KMS-11 (cell line): ENCODE results near the gene SLC25A18.

ENCODE experiments used
- H2AFZ ChIP-seq: fragments of 200-600 bp; sonication (generic); 2 replicates; pipeline ENCODE4 v1.6.1; 2016; ENCODE audit warnings: antibody characterized with exemption, mixed run types, low read depth
- H3K27ac ChIP-seq: fragments of 200-600 bp; sonication (generic); 2 replicates; pipeline ENCODE4 v1.6.1; 2016; ENCODE audit warnings: mild to moderate bottlenecking, mixed run types
- H3K27me3 ChIP-seq: fragments of 200-600 bp; sonication (generic); 2 replicates; pipeline ENCODE4 v1.6.1; 2017; ENCODE audit warnings: mild to moderate bottlenecking, low read depth, mixed run types, moderate library complexity; ENCODE audit not compliant: insufficient read depth
- H3K36me3 ChIP-seq: fragments of 200-600 bp; sonication (generic); 2 replicates; pipeline ENCODE4 v1.6.1; 2017; ENCODE audit warnings: mild to moderate bottlenecking, mixed run types; ENCODE audit not compliant: insufficient read depth
- H3K4me1 ChIP-seq: fragments of 200-600 bp; sonication (generic); 2 replicates; pipeline ENCODE4 v1.6.1; 2016; ENCODE audit warnings: mild to moderate bottlenecking, low read depth, mixed run types; ENCODE audit not compliant: poor library complexity, severe bottlenecking
- H3K4me2 ChIP-seq: fragments of 200-600 bp; sonication (generic); 2 replicates; pipeline ENCODE4 v1.7.0; 2016; ENCODE audit warnings: mild to moderate bottlenecking, mixed run types
- H3K4me3 ChIP-seq: fragments of 200-600 bp; sonication (generic); IDR thresholded peaks from 2 replicates; pipeline ENCODE4 v1.6.1; 2017; ENCODE audit warnings: low read depth, low read length, mixed read lengths; ENCODE audit not compliant: insufficient read depth
- H3K79me2 ChIP-seq: fragments of 200-600 bp; sonication (generic); 2 replicates; pipeline ENCODE4 v1.6.1; 2016; ENCODE audit warnings: low read depth, mixed run types; ENCODE audit not compliant: insufficient read depth
- H3K9ac ChIP-seq: fragments of 200-600 bp; sonication (generic); 2 replicates; pipeline ENCODE4 v1.6.1; 2016; ENCODE audit warnings: mild to moderate bottlenecking, mixed run types
- H4K20me1 ChIP-seq: fragments of 200-600 bp; sonication (generic); 2 replicates; pipeline ENCODE4 v1.6.1; 2016; ENCODE audit warnings: mild to moderate bottlenecking, mixed run types; ENCODE audit not compliant: insufficient read depth
- CTCF ChIP-seq: fragments of 200-600 bp; sonication (generic); conservative IDR thresholded peaks from 2 replicates; pipeline ENCODE4 v1.6.1; 2017; ENCODE audit warnings: low read depth, mild to moderate bottlenecking, antibody characterized with exemption, low read length, moderate library complexity, mixed read lengths

The SLC25A18 gene

GRCh38 chr22:17637490-17638181, 74.3 kb downstream of the SLC25A18 start:
- H3K9ac ChIP-seq = peak overlapping the region; percentile 99
- no peaks in the 10 kb centered on the region for H4K20me1 ChIP-seq
- peak overlapping the region; percentile 84 for H2AFZ ChIP-seq
- H3K27ac ChIP-seq = peak overlapping the region; percentile 95
- no peaks in the 10 kb centered on the region for H3K27me3 ChIP-seq
- TF ChIP-seq CTCF = no peak
- H3K4me3 ChIP-seq = peak overlapping the region; percentile 26
- H3K4me2 ChIP-seq = peak overlapping the region; percentile 94
- no peaks in the 10 kb centered on the region for H3K36me3 ChIP-seq
- H3K4me1 ChIP-seq = peaks cover 38% of the 10 kb centered on the region
- peaks cover 26% of the 10 kb centered on the region for H3K79me2 ChIP-seq

- H3K4me3 ChIP-seq = peak overlapping the region; percentile 26
- peak overlapping the region; percentile 84 for H2AFZ ChIP-seq
- H3K9ac ChIP-seq = peak overlapping the region; percentile 99
- H3K79me2 ChIP-seq = peaks cover 26% of the 10 kb centered on the region
- H3K27ac ChIP-seq = peak overlapping the region; percentile 95
- no peaks in the 10 kb centered on the region for H3K36me3 ChIP-seq
- no peaks in the 10 kb centered on the region for H3K27me3 ChIP-seq
- peaks cover 33% of the 10 kb centered on the region for H3K4me1 ChIP-seq
- TF ChIP-seq CTCF = no peak
- H3K4me2 ChIP-seq = peak overlapping the region; percentile 94
- H4K20me1 ChIP-seq = no peaks in the 10 kb centered on the region
Observed at GRCh38 chr22:17638182-17638431, 74.8 kb downstream of the SLC25A18 start.

DNA sequence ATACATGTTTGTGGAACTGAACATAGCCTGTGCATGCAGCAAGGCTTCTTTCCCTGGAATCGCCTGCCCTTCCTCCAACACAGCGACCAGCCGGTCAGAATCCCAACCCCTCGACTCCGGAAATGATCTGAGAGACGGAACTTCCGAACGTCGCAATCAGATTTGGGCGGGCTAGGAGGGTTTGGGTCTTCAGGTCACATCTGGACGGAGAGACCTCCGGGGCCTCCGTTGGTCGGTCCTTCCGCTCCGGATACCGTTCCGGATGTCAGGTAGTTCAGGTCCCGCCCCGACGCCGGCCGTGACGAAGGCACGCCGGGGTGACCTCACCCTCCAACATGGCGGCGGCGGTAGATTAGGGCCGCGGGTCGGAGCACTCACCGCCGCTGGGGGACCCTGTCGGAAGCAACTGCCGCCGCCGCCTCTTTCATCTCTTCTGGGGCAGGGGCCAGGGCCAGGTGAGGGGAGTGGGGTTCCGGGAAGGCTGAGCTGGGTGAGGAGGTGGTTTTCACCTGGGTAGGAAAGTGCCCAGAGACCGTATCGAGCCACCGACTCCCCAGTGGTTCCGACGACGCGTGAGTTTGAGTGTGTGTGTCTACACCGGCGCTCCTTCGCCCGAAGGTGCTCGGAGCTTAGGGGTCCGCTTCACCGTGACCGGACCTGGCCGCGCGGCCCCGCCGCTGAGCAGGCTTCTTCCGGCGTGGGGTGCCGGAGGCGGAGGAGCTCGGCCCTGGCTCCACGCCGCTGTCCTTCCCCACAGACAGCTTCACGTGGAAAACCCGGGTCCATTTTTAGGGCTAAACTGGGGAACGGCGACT, 75.3 kb downstream of the SLC25A18 start, which contains the start of gene BCL2L13:
BCL2L13 (plus strand) TSS at position 326 of the 815 bp plus-strand sequence. CDS start 16,955 bp downstream, outside the sequence.
- Histone ChIP-seq H3K79me2 (peaks cover 26% of the 10 kb centered on the region), H3K4me3 (peak within 1 kb of the TSS; percentile 26), H4K20me1 (no peaks in the 10 kb centered on the region), H3K4me2 (peak within 1 kb of the TSS; percentile 94), H3K36me3 (no peaks in the 10 kb centered on the region), H3K9ac (peak within 1 kb of the TSS; percentile 99), H3K27ac (peak within 1 kb of the TSS; percentile 95), H3K27me3 (no peaks in the 10 kb centered on the region), H2AFZ (peak within 1 kb of the TSS; percentile 84), H3K4me1 (peaks cover 28% of the 10 kb centered on the region)
- TF ChIP-seq CTCF = no peak

DNA sequence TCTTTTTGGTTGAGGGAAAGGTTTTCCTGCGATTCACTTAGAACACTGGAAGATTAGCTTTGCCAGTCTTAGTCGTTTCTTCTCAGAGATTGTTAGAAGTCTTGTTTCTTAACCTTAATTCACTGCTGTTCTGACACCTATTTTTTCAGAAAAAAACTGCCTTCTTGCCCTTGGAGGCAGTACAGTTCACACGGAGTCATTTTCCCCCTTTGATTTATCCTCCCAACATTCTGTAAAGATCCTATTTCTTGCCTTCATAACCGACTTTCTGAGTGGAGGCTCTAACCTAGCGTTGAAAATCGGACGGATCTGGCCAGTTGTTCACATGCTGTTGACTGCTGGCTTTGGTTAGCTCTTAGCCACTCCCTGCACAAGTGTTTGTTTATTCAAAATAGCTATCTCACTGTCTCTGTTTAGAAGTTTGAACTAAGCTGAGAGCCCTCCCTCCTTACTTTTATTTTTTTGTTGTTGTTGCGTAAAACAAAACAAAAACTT, 76.0 kb downstream of the SLC25A18 start:
- Histone ChIP-seq H3K4me3 (no peak overlapping the region), H3K27ac (peak overlapping the region; percentile 95), H3K36me3 (no peaks in the 10 kb centered on the region), H3K4me2 (peak overlapping the region; percentile 94), H2AFZ (peak overlapping the region; percentile 84; the same call in 1 of the 2 replicates), H3K27me3 (no peaks in the 10 kb centered on the region), H3K4me1 (peaks cover 21% of the 10 kb centered on the region), H4K20me1 (no peaks in the 10 kb centered on the region), H3K9ac (peak overlapping the region; percentile 99), H3K79me2 (peaks cover 26% of the 10 kb centered on the region)
- no peak for TF ChIP-seq CTCF
